ENCODE results near the gene ARHGEF33.

DNA sequence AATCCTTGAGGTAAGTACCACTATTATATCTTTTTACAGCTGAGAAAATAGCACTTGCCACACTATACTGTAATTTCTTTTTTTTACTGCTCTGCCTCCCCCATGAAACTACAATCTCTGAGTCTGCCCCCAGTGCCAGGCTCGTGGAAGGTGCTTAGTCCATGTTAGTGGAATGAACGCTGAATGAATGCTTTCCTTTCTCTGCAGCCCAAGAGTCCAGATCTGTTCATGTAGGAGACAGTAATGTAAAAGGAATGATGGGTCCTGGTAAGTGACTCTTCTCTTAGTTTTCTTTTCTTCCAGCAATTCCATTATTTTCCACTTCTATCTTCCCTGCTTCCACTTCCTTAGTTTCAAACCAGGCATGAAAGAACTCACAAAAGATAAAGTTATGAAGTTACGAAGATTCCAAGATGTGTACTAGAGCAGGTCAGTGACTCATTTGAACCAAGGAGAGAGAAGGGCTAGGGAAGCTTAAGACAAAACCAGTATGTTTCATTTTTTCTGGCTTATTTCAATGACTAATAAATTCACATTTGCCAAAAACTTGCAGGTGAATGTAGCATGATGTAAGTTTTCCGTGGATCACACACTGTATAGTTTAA lies 46.0 kb downstream of the ARHGEF33 start:
- TF ChIP-seq, protein P1, sequence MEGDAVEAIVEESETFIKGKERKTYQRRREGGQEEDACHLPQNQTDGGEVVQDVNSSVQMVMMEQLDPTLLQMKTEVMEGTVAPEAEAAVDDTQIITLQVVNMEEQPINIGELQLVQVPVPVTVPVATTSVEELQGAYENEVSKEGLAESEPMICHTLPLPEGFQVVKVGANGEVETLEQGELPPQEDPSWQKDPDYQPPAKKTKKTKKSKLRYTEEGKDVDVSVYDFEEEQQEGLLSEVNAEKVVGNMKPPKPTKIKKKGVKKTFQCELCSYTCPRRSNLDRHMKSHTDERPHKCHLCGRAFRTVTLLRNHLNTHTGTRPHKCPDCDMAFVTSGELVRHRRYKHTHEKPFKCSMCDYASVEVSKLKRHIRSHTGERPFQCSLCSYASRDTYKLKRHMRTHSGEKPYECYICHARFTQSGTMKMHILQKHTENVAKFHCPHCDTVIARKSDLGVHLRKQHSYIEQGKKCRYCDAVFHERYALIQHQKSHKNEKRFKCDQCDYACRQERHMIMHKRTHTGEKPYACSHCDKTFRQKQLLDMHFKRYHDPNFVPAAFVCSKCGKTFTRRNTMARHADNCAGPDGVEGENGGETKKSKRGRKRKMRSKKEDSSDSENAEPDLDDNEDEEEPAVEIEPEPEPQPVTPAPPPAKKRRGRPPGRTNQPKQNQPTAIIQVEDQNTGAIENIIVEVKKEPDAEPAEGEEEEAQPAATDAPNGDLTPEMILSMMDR (IDR thresholded peaks at IDR 0.05; ENCODE audit: insufficient read depth, low read length) = no peak
- TF ChIP-seq, protein P2, sequence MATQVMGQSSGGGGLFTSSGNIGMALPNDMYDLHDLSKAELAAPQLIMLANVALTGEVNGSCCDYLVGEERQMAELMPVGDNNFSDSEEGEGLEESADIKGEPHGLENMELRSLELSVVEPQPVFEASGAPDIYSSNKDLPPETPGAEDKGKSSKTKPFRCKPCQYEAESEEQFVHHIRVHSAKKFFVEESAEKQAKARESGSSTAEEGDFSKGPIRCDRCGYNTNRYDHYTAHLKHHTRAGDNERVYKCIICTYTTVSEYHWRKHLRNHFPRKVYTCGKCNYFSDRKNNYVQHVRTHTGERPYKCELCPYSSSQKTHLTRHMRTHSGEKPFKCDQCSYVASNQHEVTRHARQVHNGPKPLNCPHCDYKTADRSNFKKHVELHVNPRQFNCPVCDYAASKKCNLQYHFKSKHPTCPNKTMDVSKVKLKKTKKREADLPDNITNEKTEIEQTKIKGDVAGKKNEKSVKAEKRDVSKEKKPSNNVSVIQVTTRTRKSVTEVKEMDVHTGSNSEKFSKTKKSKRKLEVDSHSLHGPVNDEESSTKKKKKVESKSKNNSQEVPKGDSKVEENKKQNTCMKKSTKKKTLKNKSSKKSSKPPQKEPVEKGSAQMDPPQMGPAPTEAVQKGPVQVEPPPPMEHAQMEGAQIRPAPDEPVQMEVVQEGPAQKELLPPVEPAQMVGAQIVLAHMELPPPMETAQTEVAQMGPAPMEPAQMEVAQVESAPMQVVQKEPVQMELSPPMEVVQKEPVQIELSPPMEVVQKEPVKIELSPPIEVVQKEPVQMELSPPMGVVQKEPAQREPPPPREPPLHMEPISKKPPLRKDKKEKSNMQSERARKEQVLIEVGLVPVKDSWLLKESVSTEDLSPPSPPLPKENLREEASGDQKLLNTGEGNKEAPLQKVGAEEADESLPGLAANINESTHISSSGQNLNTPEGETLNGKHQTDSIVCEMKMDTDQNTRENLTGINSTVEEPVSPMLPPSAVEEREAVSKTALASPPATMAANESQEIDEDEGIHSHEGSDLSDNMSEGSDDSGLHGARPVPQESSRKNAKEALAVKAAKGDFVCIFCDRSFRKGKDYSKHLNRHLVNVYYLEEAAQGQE (IDR thresholded peaks at IDR 0.05; ENCODE audit: insufficient replicate concordance, low read depth) = no peak
- TF ChIP-seq GABPA (IDR thresholded peaks at IDR 0.05; ENCODE audit: low read depth) = no peak
- TF ChIP-seq POLR2AphosphoS5 (IDR thresholded peaks at IDR 0.05; ENCODE audit: low read depth) = no peak
- no peak for TF ChIP-seq SPI1 (IDR thresholded peaks at IDR 0.05; ENCODE audit: borderline replicate concordance, low read depth)

All from HL-60 (cell line).